ENCODE data around the gene MAFF.

MAFF gene

DNA sequence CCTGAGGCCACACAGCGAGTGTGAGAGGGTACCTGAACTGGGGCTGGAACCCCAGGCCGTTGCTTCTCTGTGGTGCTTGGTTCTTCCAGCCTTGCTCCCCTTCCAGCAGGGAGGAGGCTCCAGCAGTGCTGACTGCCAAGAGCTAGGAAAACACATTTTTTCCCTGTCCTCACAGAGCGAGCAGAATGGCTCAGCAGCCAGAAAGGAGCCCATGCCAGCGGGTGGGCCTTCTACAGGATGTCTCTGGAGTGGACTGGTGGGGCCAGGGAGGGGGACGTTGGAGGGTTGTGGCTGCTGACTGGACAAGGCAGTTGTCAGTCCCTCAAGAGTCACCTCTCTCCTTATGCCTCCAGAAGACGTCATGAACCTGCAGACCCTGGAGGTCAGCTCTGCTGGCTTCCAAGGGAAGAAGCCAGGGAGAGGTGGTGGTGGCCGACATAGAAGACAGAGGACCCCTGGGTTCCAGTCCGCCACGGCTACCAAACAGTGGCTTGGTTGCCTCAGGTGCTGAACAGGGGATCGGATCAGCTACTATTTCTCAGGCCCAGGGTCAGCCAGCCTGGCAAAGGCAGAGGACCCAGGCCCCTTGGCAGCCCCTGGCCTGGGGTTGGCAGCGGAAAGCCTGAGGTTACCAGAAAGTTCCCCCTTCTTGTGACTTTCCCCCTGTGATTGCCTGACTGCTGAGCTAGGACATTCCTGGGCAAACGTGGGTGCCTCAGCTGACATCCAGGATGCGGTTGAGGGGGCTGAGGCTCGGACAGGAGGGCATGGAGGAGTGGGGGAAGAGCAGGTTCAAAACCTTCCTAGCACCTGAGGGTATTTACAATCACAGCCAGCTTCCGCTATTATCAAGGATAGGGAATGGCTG lies 3.7 kb downstream of the MAFF start:
- no peak for DNase-seq

DNA sequence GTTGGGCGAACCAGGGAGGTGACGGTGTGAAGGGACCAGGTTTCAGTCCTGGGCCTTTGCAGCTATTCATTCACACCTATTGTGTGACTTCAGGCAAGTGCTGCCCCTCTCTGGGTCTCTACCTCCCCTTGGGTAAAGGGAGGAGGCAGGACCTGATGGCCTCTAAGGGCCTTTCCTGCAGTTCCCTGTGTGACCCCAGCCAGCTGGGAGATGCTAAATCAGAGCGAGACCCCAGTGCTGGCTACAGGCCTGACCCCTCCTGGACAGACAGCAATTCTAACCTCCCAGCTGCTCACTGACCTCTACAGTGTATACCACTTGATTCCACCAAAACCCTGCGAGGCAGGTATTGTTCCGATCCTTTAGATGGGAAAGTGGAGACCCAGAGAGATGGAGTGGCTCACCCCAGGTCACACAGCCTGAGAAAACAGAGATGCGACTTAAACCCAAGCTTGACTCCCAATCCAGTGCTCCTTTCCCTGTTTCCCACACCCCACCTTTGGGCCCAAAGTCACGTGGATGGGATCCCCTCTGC lies 6.2 kb downstream of the MAFF start:
- no peak for DNase-seq

DNA sequence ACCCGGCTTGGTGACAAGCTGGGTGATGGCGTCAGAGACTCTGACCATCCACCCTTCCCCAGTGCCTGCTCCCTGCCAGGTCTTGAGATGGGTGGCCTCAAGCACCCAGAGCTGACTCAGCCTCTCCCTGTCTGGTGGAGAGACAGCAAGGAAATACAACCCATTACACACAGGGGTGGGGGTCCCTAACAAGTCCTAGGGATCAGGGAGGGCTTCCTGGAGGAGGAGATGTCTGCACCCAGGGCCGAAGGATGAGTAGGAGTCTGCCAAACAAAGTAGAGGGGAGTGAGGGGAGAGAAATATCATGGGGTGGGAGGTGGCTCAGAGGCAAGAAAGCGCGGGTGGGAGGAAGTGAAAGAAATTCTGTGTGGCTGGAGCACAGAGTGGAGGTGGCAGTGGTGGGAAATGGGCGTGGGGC lies 6.8 kb downstream of the MAFF start:
- no peak for DNase-seq

DNA sequence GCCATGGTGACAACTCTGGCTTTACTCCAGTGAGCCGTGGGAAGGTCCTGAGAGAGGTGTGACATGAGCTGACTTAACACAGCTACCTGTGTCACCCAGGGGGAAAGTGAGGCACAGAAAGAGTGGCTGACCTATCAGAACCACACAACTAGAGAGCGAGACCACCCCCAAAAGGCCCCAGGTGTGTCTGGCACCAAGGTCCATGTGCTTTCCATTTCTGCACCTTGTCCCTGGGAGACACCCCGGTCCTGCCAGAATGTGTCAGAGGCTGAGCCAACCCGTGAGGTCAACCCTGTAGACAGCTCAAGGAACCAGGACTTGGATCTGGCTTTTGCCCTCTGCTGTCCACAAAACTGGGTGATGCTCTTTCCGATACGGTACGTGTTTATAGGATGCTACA lies 9.8 kb downstream of the MAFF start:
- DNase-seq, result no peak

DNA sequence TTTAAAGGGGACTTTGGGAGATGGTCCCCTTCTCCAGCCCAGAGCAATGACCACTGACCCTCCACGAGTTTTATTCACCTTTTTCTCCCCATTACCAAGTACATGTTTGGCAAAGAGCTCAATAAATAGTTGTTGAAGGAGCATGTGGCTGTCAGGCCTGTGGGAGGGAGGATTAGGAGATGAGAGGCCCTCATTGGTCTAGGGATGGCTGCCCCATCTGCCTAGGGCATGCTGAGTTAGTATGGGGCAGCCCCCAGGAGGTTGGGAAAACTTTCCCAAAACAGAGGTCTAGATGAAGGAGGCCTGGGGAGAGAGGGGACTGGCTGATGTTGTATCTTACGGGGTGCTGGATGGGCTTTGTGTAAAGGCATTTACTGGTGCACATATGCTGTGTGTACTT lies 10.6 kb downstream of the MAFF start:
- no peak for DNase-seq

DNA sequence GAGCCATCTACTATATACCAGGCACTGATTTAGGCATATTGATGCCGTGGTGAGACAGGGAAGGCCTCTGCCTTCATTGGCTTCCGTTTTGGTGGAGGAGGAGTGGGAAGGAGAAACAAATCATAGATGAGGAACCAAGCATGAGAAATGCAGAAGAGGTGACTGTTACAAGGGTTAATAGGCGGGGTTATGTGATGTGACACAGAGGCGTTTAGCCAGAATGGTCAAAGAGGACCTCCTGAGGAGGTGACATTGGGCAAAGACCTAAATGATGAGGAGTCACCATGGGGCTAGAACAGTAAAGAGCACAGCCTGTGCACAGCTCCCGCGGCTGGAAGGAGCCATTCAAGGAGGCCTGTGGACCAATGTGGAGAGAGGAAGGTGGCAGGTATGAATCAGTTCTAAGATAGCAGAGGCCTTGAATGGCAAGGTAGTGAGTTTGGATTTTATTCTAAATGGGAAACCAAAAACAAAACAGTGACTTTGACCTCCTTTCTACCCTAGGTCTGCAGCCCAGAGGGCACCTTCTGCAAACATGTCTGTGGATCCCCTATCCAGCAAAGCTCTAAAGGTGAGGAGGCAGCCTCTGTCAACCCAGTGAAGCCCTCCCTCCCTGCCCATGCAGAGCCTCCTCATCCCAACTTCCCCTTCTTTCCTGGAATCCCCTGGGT lies 11.7 kb downstream of the MAFF start:
- no peak for DNase-seq

DNA sequence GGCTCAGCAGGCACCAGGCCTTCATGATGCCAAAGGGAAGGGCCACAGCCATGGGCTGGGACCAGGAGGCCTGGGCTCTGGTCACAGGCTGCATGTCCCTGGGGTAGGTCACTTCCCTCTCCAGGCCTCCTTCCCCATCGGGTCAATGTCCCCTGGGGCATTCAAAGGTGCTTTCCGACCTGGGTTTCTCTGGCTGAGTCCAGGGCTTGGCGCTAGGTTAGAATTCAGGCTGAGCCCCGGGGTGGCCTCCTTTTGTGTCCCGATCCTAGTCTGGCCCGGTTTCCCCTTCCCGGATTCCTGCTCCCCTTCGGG lies 12.2 kb downstream of the MAFF start:
- DNase-seq, result no peak

DNA sequence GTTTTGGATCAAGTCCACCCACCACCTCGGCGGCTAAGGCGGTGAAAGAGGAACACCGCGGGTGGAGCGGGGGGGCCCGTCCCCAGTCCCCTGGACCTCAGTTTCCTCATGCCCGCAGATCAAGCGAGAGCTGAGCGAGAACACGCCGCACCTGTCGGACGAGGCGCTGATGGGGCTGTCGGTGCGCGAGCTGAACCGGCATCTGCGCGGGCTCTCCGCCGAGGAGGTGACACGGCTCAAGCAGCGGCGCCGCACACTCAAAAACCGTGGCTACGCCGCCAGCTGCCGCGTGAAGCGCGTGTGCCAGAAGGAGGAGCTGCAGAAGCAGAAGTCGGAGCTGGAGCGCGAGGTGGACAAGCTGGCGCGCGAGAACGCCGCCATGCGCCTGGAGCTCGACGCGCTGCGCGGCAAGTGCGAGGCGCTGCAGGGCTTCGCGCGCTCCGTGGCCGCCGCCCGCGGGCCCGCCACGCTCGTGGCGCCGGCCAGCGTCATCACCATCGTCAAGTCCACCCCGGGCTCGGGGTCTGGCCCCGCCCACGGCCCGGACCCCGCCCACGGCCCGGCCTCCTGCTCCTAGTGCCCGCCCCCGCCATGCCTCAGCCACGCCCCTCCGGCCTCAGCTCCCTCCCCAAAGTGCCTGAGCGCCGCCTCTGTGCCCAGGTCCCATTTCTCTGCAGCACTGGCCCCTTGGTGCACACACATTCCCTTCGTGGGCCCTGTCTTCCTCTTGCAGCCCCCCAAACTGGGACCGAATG lies 12.7 kb downstream of the MAFF start:
- no peak for DNase-seq

DNA sequence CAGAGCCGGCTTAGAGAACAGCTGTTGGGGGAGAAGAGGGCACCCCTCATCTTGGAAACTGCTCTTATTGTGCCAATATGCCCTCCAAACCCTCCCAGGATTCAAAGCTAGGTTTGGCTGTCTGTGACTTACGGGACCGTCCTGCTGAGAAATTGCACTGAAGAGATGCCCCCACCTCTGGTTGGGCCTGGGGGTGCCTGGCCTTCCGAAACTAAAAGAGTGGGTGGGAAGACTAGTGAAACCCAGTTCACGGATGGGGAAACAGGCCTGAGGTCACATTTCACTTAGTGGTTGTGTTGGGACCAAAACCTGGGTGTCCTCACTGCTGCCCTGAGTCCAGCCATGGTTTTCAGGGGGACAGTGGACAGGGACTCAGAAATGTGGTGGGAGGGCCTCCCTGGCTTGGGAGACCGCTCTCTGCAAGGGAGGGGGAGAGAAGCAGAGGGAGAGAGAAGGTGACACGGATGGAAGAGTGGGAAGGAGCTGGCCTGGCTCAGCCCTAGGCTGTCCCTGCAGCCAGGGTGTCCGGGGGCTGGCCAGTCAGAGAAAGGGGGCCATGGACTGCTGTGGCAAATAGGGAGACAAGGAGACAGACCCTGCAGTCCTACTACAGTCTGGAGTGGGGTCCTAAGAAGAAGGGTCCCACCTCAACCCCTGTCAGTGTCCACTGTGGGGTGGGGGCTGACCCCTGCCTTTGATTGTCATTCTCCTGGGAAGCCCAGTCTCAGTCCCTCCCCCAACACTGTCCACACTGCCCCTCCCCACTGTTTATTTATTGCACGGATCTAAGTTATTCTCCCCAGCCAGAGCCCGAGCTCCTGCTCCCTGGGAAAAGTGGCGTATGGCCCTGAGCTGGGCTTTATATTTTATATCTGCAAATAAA lies 13.6 kb downstream of the MAFF start:
- no peak for DNase-seq

DNA sequence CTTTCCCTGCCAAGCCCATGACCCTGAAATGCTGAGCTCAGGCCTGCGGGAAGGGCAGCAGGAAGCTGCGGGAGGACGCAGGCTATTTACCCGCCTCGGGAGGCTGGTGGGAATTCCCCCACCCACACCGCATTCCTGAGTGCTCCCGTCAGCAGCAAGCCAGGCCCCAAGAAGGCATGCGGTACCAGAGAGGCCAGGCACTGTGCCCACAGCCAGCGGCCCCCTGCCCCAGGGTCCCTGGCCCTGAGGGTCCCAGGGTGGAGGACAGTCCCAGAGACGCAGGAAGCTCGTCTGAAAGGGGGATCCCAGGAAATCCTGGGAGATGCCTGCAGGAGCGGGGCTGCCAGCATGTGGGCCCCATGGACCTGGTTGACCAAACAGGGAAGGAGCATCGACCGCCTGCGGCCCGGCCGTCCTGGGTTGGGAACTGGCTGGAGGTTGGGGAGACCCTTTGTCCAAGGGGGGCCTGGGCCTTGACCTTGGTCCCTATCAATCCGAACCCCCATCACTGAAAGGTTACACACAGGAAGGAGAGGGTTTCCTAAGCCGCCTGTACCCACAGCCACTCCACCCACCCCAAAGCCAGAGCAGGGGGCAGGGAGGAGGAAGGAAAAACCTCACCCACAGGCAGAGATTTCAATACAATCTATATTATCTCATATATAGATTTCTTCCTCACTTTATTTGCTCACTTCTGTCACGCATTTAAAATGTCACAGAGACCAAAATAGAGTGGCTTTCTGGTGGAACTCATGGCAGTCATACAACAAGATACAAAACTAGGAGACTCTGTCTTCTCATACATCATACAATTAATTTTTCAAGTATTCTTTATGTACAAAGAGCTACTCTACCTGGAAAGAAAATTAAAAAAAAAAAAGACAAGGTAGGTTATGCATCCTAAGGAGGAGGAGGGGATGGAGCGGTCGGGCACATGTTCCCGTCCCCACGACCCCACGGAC lies 17.1 kb downstream of the MAFF start:
- DNase-seq, result no peak

DNA sequence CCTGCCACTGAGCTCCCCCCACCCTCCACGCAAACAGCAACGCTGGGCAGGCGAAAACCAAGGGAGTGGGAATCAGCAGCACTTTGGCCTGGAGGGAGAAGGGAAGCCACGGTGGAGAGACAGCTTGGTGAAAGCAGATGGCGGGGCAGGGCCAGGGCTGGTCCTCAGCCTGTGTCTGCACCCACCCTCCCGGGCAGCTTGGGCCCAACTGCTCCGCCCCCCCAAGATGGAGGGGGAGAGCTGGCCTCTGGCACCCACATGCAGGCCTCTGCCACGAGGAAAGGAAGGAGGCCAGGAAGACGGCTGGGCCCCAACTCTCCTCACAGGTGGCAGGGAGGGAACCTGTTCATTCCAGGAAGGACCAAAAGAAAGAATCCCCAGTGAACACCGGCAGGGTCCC lies 17.8 kb downstream of the MAFF start:
- no peak for DNase-seq

DNA sequence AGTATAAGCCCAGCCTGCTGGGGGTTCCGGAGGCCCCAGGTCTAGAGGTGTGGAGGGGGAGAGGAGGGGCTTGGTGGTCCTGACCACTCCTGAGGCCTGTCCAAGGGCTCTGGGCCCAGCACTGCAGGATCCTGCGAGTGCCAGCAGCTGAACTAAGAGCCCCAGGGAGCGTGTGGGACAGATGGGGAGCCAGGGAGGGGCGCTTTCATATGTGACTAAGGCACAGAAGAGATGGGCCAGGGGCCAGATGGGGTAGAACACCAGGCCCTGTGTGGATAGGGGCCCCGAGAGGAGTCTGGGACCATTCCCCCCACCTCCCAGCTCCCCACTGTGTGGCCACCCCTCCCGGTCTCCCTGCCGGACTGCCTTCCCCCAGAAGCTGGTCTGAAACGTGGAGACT lies 18.4 kb downstream of the MAFF start:
- no peak for DNase-seq

DNA sequence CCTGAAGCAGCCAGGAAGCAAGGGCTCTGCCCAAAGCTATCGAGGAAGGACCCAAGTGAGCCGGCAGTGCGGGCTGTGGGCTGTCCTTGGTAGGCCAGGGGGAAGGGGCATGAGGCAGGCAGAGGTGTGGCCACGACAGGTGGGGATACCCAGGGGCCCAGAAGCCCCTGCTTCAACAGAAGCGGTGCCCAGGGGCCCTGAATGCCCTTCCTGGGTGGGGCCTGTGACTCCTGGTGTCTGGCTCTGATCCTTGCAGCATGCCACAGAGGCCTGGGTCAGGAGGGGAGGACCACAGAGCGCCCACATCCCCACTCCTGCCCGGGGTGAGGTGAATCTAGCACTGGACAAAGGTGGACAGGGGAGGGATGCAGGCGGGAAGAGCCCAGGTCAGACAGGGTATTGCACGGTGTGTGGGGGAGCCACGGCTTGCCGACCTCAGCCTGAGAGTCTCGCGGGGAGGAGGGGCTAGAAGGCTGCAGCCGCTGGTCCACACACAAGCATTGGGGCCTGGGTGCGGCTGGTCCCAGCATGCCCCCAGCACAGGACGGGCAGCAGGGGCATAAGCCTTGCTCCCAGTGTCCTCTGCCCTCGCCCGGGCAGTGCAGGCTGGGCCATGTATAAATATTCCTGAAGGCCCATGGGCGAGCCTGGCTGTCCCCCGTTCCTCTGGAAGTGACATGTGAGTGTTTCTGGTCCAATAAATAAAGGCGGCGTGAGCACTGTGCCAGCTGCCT lies 19.0 kb downstream of the MAFF start:
- DNase-seq, result no peak

DNA sequence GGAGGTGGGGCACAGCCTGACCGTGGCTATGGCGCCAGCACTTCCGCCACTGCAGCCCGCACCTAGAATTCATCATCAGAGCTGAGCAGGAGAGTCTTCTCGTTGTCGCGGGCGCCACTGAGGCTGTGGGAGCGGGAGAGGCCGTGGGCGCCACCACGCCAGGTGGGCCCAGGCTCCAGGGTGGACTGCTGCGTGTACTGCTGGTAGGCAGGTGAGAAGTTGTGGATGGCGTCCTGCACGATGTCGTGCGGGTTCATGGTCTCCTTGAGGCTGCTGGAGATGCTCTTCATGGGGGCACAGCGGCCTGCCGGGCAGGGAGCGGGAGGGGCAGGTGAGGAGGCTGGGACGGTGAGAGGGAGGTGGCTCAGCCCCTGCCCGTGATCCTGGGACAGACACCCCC lies 19.6 kb downstream of the MAFF start:
- DNase-seq, result no peak

DNA sequence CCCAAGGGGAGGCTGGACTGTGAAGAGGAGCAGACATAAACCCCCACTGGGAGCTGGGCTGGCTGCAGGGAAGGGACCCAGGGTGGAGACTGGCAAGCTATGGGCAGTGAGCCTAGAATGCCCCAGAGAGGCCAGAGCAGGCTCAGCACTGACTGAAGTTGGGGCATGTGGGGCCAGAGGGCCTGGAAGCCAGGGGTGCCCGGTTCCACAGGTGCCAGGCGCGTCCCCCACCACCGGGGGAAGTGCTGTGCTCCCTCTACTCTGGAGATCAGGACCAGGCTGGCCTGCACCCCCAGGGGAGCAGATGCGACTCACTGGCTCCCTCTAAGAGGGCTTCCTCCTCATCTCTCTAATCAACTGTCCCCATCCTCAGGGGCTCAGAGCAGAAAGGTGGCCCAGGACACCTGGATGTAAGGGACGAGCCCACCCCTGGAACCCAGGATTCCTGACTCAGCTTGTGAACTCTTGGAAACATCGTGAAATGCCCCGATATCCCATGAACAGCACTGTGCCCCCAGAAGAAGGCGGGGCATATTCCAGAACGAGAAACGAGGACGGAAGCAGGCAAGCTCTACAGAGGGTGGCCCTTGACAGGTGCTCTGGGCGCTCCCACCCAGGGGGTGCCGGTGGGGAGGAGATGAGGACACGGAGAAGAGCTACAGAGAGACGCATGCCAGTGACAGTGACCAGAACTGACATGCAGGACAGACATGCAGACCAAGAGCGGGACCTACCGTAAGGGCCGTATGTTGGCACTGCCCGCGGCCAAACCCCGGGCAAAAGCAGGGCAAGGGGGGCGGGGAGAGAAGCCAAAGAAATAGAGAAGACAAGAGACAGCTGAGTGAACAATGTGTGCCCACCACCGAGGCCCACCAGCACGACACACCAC lies 20.4 kb downstream of the MAFF start:
- DNase-seq, result no peak

DNA sequence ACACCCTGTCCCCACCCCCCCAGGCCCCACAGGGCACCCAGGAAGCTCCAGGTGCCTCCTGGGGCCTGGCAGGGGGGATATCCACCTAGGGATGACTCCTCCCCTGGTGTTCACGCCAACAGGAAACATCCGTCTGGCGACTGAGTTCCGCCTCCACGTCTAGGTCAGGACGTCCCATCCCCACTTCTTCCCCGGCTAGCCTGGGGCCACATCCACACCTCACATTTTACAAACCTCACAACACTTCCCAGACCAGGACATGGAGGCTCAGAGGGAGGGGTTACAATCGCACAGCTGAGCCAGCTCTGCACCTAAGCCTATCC lies 21.0 kb downstream of the MAFF start:
- no peak for DNase-seq

DNA sequence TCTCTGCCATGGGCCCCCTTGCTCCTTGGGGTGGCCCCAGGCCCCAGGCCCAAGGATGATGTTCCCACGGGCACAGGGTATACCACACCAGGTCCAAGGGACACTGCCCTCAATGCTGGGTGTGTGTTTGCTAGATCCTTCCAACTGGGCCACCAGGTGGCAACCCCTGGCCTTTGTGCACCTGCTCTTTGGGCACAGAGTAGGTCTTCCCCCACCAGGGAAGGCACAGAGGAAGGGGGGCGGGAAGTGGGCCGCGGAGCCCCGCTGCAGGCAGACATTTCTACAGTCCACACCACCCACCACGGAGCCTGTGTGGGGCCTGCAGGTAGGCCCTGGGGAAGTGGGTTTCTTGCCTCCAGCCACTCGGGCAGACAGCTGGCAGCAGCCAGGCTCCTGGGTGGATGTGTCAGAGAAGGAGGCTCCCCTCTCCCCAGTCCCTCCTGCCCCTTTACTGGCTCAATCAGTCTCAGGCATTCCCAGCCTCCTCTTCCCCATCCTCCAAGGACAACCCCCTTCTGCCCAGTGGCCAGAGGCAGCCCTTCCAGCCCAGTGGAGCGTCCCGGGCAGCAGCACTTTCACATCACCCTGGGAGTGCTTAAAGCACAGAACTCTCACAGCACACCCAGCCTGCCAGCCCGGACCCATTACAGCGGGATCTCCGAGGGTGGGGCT lies 21.6 kb downstream of the MAFF start:
- no peak for DNase-seq

DNA sequence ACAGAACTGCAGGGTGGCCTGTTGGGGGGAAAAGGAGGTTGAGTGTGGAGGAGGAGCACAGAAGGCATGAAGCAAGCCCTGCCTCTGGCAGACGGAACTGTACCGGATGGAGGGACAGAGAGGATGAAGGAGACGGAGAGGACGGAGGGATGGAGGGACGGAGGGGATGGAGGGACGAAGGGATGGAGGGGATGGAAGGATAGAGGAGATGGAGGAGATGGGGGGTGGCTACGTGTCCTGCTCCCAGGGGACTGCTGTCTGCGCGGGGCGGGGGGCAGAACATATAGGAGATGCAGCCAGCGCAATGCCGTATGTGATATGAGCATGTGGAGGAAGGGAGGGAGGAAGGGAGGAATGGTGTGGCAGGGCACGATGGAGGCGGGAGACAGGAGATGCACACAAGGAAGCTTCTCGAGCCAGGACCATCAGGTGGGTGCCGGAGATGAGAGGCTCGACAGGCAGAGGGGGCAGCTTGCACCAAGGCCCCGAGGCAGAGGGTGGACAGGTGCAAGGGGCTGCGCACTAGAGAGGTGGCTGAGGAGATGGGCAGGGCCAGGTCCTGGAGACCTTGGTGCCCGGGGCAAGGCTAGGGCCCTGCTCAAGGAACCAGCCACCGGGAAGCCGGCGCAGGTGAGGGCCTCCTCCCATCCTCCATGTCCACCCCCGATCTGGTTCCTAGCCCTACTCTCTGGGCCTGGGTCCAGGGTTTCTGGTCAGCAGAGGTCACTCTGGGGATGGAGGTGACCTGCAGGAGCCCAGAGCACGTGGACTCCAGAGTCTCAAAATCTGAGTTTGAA lies 25.3 kb downstream of the MAFF start:
- no peak for DNase-seq
